Hepatocyte (in vitro differentiated cells): Measurements from ENCODE around the gene CDC42SE1. TPM values are rescaled to one million over a fixed set of nuclear protein-coding genes. Genes with fewer than 3 reads are reported as not detected.

Source experiments
- DNase-seq: peaks from one replicate; pipeline ENCODE4 v3.0.0-alpha.2; 2016; ENCODE audit warnings: low spot score
- H2AFZ ChIP-seq: fragments of 200-600 bp; sonication (generic); 2 replicates; pipeline ENCODE4 v1.6.0; 2016; ENCODE audit warnings: antibody characterized with exemption, mild to moderate bottlenecking
- H3K27ac ChIP-seq: fragments of 200-600 bp; sonication (generic); 2 replicates; pipeline ENCODE4 v1.5.1; 2016; ENCODE audit warnings: mild to moderate bottlenecking
- H3K27me3 ChIP-seq: fragments of 200-600 bp; sonication (generic); 2 replicates; pipeline ENCODE4 v1.6.1; 2016
- H3K36me3 ChIP-seq: fragments of 200-600 bp; sonication (generic); replicated peaks from 2 replicates; pipeline ENCODE4 v1.5.1; 2016; ENCODE audit warnings: low read depth; ENCODE audit not compliant: insufficient read depth
- H3K4me1 ChIP-seq: fragments of 200-600 bp; sonication (generic); 2 replicates; pipeline ENCODE4 v1.5.1; 2016; ENCODE audit warnings: mild to moderate bottlenecking, moderate library complexity; ENCODE audit not compliant: insufficient read depth
- H3K4me2 ChIP-seq: fragments of 200-600 bp; sonication (generic); 2 replicates; pipeline ENCODE4 v1.6.0; 2016
- H3K4me3 ChIP-seq: fragments of 200-600 bp; sonication (generic); 2 replicates; pipeline ENCODE4 v1.5.1; 2016; ENCODE audit warnings: mild to moderate bottlenecking
- H3K79me2 ChIP-seq: fragments of 200-600 bp; sonication (generic); 2 replicates; pipeline ENCODE4 v1.6.0; 2017; ENCODE audit warnings: mild to moderate bottlenecking
- H3K9me2 ChIP-seq: fragments of 200-600 bp; sonication (generic); replicated peaks from 2 replicates; pipeline ENCODE4 v1.6.0; 2017; ENCODE audit warnings: mild to moderate bottlenecking; ENCODE audit not compliant: insufficient read depth
- H3K9me3 ChIP-seq: fragments of 200-600 bp; sonication (generic); 2 replicates; pipeline ENCODE4 v1.5.1; 2016; ENCODE audit warnings: low read depth, mild to moderate bottlenecking
- H4K20me1 ChIP-seq: fragments of 200-600 bp; sonication (generic); 2 replicates; pipeline ENCODE4 v1.6.0; 2016; ENCODE audit warnings: mild to moderate bottlenecking; ENCODE audit not compliant: insufficient read depth, poor library complexity, severe bottlenecking
- CTCF ChIP-seq: fragments of 200-600 bp; sonication (generic); IDR thresholded peaks from 2 replicates; pipeline ENCODE4 v1.5.1; 2016; ENCODE audit warnings: antibody characterized with exemption, mild to moderate bottlenecking; ENCODE audit not compliant: poor library complexity
- EZH2 ChIP-seq: fragments of 200-600 bp; sonication (generic); IDR thresholded peaks from 2 replicates; pipeline ENCODE4 v1.6.1; 2016; ENCODE audit warnings: antibody characterized with exemption, mild to moderate bottlenecking, borderline replicate concordance
- EZH2phosphoT487 ChIP-seq: fragments of 200-600 bp; sonication (generic); IDR thresholded peaks from one replicate; pipeline ENCODE4 v1.6.1; 2018; ENCODE audit warnings: antibody characterized with exemption, mild to moderate bottlenecking, low read depth, moderate library complexity; ENCODE audit not compliant: unreplicated experiment, severe bottlenecking
- WGBS: methylation state at CpG from one replicate; pipeline ENCODE4 v1.1.6; 2016; ENCODE audit warnings: low lambda C conversion rate; ENCODE audit errors: missing lambda C conversion rate; 5-methylcytosine and 5-hydroxymethylcytosine counted together
- polyA plus RNA-seq: library from polyadenylated mRNA; unstranded; fragments of >200 nt; fragmentation: Nextera tagmentation; extraction: Ambion mirVana; gene quantifications from 2 replicates; pipeline ENCODE4 v1.2.1, GENCODE V29; 2016
- total RNA-seq: library from RNA; depleted of rRNA; stranded (reverse); fragments of >200 nt; gene quantifications from 2 replicates; pipeline ENCODE4 v1.2.3, GENCODE V29; 2014

The CDC42SE1 gene
- total and polyA plus RNA-seq, 2 experiments from 2014 or later, result 19.0 to 60.2 TPM

- Histone ChIP-seq H3K4me3 (no peak overlapping the region), H3K4me2 (no peak overlapping the region), H4K20me1 (no peaks in the 10 kb centered on the region), H3K4me1 (no peaks in the 10 kb centered on the region), H3K27me3 (no peaks in the 10 kb centered on the region), H3K27ac (no peak overlapping the region), H3K9me3 (no peaks in the 10 kb centered on the region), H3K79me2 (no peaks in the 10 kb centered on the region), H2AFZ (no peak overlapping the region), H3K9me2 (no peaks in the 10 kb centered on the region), H3K36me3 (no peaks in the 10 kb centered on the region)
- peak; percentile 79 for DNase-seq
- peak; percentile 58 for TF ChIP-seq CTCF
- no peak for TF ChIP-seq EZH2
- TF ChIP-seq EZH2phosphoT487, result no peak
- 44% methylated on average over 6 of the region's 6 CpGs for WGBS
Observed at GRCh38 chr1:151024540-151025146, 34.8 kb downstream of the CDC42SE1 start.

- peak; percentile 18 for TF ChIP-seq CTCF
- no peak for TF ChIP-seq EZH2
- H3K27ac ChIP-seq, result peak overlapping the region; percentile 82
- no peaks in the 10 kb centered on the region for H3K36me3 ChIP-seq
- peak; percentile 64 for DNase-seq
- no peak overlapping the region for H2AFZ ChIP-seq
- peaks cover 34% of the 10 kb centered on the region for H3K4me1 ChIP-seq
- H3K27me3 ChIP-seq, result no peaks in the 10 kb centered on the region
- H3K4me2 ChIP-seq, result peak overlapping the region; percentile 52
- no peaks in the 10 kb centered on the region for H3K9me2 ChIP-seq
- no peaks in the 10 kb centered on the region for H4K20me1 ChIP-seq
- peaks cover 60% of the 10 kb centered on the region for H3K79me2 ChIP-seq
- no peaks in the 10 kb centered on the region for H3K9me3 ChIP-seq
- H3K4me3 ChIP-seq, result no peak overlapping the region
- WGBS, result 48% methylated on average over 2 of the region's 2 CpGs
Observed at GRCh38 chr1:151013518-151013917, 45.9 kb downstream of the CDC42SE1 start.

- peak overlapping the region; percentile 82 for H3K27ac ChIP-seq
- H3K27me3 ChIP-seq, result no peaks in the 10 kb centered on the region
- peak overlapping the region; percentile 52 for H3K4me2 ChIP-seq
- H3K79me2 ChIP-seq, result peaks cover 61% of the 10 kb centered on the region
- no peaks in the 10 kb centered on the region for H3K9me3 ChIP-seq
- WGBS, result 75% methylated on average over 14 of the region's 14 CpGs
- peak; percentile 73 for DNase-seq
- no peak overlapping the region for H2AFZ ChIP-seq
- TF ChIP-seq EZH2phosphoT487, result no peak
- no peak for TF ChIP-seq EZH2
- no peak for TF ChIP-seq CTCF
- no peak overlapping the region for H3K4me3 ChIP-seq
- no peaks in the 10 kb centered on the region for H4K20me1 ChIP-seq
- no peaks in the 10 kb centered on the region for H3K36me3 ChIP-seq
- no peaks in the 10 kb centered on the region for H3K9me2 ChIP-seq
- H3K4me1 ChIP-seq, result peaks cover 34% of the 10 kb centered on the region
Observed at GRCh38 chr1:151012684-151013471, 46.5 kb downstream of the CDC42SE1 start.
